ENCODE data around the gene MSGN1. TPM values are rescaled to one million over a fixed set of nuclear protein-coding genes. Genes with fewer than 3 reads are reported as not detected.
"Not testable (repeated sequence)": the region's sequence is repeated elsewhere in the genome, so short reads cannot be mapped to it uniquely, and the experiment has no call there.

MSGN1 gene
- total RNA-seq, 2 donors from 2014 or later, result not detected

- ATAC-seq, result peak; percentile 82
- intact Hi-C loops (cut with DNase I, micrococcal nuclease), result no loop called here
- DNase-seq, result peak; percentile 71 to 72
Measured at GRCh38 chr2:17800693-17801458, 15.4 kb upstream of the MSGN1 start.

DNA sequence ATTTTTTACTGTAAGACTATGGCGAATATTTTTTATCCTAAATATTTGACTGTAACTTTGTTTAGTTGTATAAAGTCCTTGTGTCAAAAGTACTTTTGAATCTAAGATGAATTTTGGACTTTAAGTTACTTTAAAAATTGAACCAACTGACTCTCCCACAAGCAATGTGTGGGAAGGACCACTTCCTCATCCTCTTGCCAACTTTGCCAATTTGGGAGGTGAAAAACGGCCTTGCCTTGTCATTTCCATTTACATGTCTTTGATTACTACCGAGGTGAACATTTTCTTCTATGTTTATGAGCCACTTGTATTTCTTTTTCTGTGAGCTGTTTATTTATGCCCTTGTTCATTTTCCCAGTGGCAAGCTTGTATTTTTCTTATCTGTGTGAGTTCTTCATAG lies 12.8 kb upstream of the MSGN1 start:
- no peak for DNase-seq
- peak; percentile 31 for ATAC-seq

GRCh38 chr2:17804358-17804757 lies 11.9 kb upstream of the MSGN1 start:
- DNase-seq (no peak), ATAC-seq (no peak)
- intact Hi-C loops (cut with DNase I, micrococcal nuclease), result no loop called here

More for the DNA sequence above, 12.8 kb upstream of the MSGN1 start:
- intact Hi-C loops (cut with DNase I, micrococcal nuclease), result no loop called here

GRCh38 chr2:17805166-17805565 lies 11.1 kb upstream of the MSGN1 start:
- DNase-seq, result no peak
- peak; percentile 50 for ATAC-seq
- intact Hi-C loops (cut with DNase I, micrococcal nuclease), result no loop called here

DNA sequence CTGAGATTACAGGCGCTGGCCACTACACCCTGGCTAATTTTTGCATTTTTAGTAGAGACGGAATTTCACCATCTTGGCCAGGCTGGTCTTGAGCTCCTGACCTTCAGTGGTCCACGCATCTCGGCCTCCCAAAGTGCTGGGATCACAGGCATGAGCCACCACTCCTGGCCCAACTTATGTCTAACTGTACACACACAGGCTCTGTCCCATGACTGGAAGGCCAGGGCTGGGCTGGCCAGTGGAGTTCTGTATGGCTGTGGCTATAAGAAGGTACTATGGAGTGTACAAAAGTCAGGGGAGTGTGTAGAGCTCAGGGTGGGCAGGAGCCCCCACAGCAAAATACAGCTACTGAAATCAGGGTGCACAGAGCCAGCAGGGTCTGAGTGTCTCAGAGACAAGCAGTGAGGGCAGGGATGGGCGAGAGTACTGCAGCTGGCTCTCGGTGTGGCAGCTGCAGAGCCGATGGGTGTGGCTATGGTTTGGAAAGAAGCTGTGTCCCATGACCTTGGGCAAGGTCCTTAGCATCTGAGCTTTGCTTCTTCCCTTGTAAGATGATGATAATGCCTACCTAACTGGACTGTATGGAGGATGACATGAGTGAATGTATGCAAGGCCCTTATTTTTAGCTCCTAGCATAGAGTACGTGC lies 10.4 kb upstream of the MSGN1 start:
- intact Hi-C loops (cut with DNase I, micrococcal nuclease), result no loop called here
- ATAC-seq, result peak; percentile 60
- DNase-seq, result no peak

- intact Hi-C loops (cut with DNase I, micrococcal nuclease), result no loop called here
- no peak for DNase-seq
- ATAC-seq, result no peak
Measured at GRCh38 chr2:17813010-17813741, 3.1 kb upstream of the MSGN1 start.

- ATAC-seq (no peak), DNase-seq (no peak)
- intact Hi-C loops (cut with DNase I, micrococcal nuclease), result no loop called here
Measured at GRCh38 chr2:17813742-17814473, 2.4 kb upstream of the MSGN1 start.

DNA sequence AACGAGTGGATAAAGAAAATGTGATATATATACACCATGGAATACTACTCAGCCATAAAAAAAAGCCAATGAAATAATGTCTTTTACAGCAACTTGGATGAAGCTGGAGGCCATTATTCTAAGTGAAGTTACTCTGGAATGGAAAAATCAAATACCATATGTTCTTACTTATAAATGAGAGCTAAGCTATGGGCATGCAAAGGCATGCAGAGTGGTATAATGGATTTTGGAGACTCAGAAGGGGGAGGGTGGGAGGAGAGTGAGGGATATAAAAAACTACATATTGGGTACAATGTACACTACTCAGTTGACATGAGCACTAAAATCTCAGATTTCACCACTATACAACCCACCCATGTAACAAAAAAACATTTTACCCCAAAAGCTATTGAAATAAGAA lies 1.7 kb upstream of the MSGN1 start:
- ATAC-seq (no peak), DNase-seq (no peak)
- intact Hi-C loops (cut with DNase I, micrococcal nuclease), result no loop called here

DNA sequence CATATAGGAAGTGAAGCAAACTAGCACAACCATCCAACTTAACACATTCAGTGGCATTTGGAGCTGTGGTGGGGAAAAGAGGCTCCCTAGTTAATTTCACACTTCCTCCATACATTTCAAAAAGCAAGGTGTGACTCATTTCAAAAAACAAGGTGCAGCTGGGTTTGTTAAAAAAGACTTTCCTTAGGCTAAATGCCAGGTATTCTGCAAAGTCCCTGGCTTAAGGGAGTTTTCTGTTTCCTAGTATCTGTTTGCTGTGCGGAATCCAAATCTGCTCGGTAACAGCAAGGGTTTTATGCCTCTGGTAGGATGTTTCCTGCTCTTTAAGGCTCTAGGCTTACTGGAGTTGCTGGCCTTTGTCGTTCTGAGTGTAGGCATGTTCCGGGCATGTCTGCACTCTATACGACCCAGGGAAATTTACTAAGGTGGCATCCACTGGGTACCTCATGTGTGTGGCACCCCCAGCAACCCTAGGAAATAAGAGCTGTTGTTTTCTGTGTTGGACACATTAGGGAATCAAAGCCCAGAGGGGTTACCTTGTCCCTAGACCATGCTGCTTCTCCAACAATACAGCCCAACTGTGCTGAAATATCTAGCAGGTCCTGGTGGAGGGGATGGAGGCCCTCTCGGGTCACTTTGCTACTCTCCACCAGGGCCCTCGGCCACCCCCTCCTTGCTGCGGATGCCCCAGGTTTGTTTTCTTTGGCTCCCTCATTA lies 634 bp upstream of the MSGN1 start:
- ATAC-seq (peak; percentile 81), DNase-seq (no peak)
- intact Hi-C loops (cut with DNase I, micrococcal nuclease), result no loop called here

- DNase-seq (no peak), ATAC-seq (no peak)
- intact Hi-C loops (cut with DNase I, micrococcal nuclease), result no loop called here
Measured at GRCh38 chr2:17818235-17818815, 2.1 kb downstream of the MSGN1 start.

- no peak for DNase-seq
- intact Hi-C loops (cut with DNase I, micrococcal nuclease), result no loop called here
- ATAC-seq, result no peak
Measured at GRCh38 chr2:17821080-17821479, 4.8 kb downstream of the MSGN1 start.

GRCh38 chr2:17821535-17822444 lies 5.5 kb downstream of the MSGN1 start:
- ATAC-seq (no peak), DNase-seq (no peak)
- intact Hi-C loops (cut with DNase I, micrococcal nuclease), result no loop called here

DNA sequence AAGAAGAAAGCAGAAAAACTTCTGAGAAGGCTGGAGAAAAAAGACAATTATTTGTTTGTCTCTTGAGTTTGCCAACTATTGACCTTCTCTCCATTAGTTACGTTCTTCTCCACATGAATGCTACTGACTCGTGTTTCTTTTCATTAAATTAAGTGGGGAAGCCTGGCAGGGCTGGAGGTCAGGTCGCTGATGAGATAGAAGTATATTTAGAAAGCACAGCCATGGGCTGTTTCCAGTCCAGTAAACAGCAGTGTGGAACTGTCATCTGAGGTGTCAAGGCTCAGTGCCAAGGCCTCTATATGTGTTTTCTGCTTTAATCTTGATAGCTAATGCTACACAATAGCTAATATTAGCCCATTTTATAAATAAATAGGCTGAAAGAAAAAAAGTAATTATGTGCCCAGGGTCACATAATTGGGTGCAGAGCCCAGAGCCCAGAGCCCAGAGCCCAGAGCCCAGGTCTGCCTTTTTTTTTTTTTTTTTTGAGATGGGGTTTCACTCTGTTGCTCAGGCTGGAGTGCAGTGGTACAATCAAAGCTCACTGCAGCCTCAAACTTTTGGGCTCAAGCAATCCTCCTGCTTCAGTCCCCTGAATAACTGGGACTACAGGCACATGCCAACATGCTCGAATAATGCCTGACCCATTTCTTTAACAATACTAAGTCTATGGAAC lies 6.3 kb downstream of the MSGN1 start:
- DNase-seq (no peak), ATAC-seq (no peak)
- intact Hi-C loops (cut with DNase I, micrococcal nuclease), result no loop called here

- intact Hi-C loops (cut with DNase I, micrococcal nuclease); ATAC-seq: not testable (repeated sequence)
Measured at GRCh38 chr2:17823646-17824045, 7.4 kb downstream of the MSGN1 start.

DNA sequence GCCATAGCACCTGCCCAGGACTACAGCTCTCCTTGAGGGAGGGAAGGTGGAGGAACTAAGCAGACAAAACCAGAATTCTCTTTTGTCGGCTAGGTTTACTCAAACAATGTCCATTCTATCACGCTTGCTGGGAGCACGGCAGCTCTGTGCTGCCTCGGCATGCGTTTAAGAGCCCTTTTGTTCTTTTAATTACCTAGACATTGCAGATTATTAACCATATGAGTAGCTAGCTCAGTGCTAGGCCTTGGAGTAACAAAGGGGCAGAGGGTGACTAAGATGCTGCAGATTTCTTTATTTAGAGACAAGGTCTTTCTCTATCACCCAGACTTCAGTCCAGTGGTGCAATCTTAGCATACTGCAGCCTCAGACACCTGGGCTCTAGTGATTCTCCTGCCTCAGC lies 11.1 kb downstream of the MSGN1 start:
- intact Hi-C loops (cut with DNase I, micrococcal nuclease), result no loop called here
- DNase-seq (no peak), ATAC-seq (peak; percentile 73)

More at GRCh38 chr2:17823646-17824045, 7.4 kb downstream of the MSGN1 start:
- DNase-seq, result not testable (repeated sequence)

DNA sequence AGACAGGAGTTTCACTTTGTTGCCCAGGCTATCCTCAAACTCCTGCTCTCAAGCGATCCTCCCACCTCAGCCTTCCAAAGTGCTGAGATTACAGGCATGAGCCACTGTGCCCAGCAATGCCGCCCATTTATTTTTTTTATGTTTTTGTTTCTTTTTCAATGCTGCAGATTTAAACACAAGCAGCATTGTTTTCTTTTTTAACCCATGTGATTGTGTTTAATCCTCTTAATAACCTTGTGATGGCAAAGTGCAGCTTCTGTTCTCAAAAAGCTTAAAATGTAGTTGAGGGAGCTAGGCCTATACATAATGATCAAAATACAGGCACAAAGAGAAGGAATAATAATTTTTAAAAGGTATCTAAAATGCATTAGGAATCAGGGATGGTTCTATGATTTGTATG lies 11.5 kb downstream of the MSGN1 start:
- intact Hi-C loops (cut with DNase I, micrococcal nuclease), result no loop called here
- no peak for ATAC-seq
- no peak for DNase-seq

Measured in left colon (tissue), 2 donors.